Endothelial cell of umbilical vein (primary cell): Measurements from ENCODE around the gene SNHG17. TPM values are rescaled to one million over a fixed set of nuclear protein-coding genes. Genes with fewer than 3 reads are reported as not detected.

ENCODE experiments used
- BruUV-seq: library from RNA; stranded (reverse); fragments of 400-500 nt; replicated peaks from 2 replicates; lab custom pipeline; 2021; lab: Mats Ljungman, UMichigan
- CTCF ChIA-PET: fragments of 300-600, 350-600 bp; sonication (Branson Sonifier 250); formaldehyde crosslinking; loops from one replicate; lab custom pipeline; 2021; ENCODE audit warnings: antibody characterized with exemption, inconsistent platforms; lab: Charles Lee
- POLR2A ChIA-PET: fragments of 300-600, 350-600 bp; sonication (Branson Sonifier 250); formaldehyde crosslinking; loops from one replicate; lab custom pipeline; 2021; ENCODE audit warnings: antibody characterized with exemption, inconsistent platforms; lab: Charles Lee
- DNase-seq: peaks from one replicate; pipeline ENCODE4 v3.0.0-alpha.2; 2011; ENCODE audit warnings: low read depth, low spot score
- FAIRE-seq: peaks from 2 replicates; lab custom pipeline; 2011; peaks lifted over from hg19 to GRCh38; lab: Jason Lieb, UNC
- H2AFZ ChIP-seq: 2 replicates; pipeline ENCODE4 v1.6.0; 2012; ENCODE audit warnings: low read depth, low read length, control low read depth, inconsistent platforms
- H3K27ac ChIP-seq: 2 replicates; pipeline ENCODE4 v1.5.1; 2011; ENCODE audit warnings: low read depth, mild to moderate bottlenecking, control low read depth, low read length, moderate library complexity; ENCODE audit not compliant: insufficient read depth
- H3K27me3 ChIP-seq, 2 experiments: 2 replicates each; pipeline versions ENCODE4 v1.6.0 to v1.6.1; 2011; ENCODE audit warnings: low read length in 2 of 2, mixed read lengths in 1 of 2; ENCODE audit not compliant: control insufficient read depth in 2 of 2, insufficient read depth in 2 of 2
- H3K36me3 ChIP-seq, 2 experiments: 2 replicates in 1 of 2; 3 replicates in 1 of 2; pipeline ENCODE4 v1.5.1; 2011; ENCODE audit warnings: low read length in 2 of 2, mild to moderate bottlenecking in 1 of 2, moderate library complexity in 1 of 2; ENCODE audit not compliant: control insufficient read depth in 2 of 2, insufficient read depth in 2 of 2; ENCODE audit errors: extremely low read depth in 1 of 2
- H3K4me1 ChIP-seq: 3 replicates; pipeline ENCODE4 v1.5.1; 2011; ENCODE audit warnings: mild to moderate bottlenecking, low read length; ENCODE audit not compliant: control insufficient read depth, insufficient read depth; ENCODE audit errors: extremely low read depth
- H3K4me2 ChIP-seq: 2 replicates; pipeline ENCODE4 v1.6.1; 2011; ENCODE audit warnings: low read length, control low read depth, mixed read lengths; ENCODE audit not compliant: insufficient read depth
- H3K4me3 ChIP-seq, 3 experiments: fragments of 200-600 bp in 1 of 3; sonication (generic), shearing (Covaris generic) in 1 of 3; replicated peaks in 1 of 3; 2 replicates each; pipeline ENCODE4 v1.5.1; 2011 to 2016; ENCODE audit warnings: control low read depth in 3 of 3, low read length in 3 of 3, mild to moderate bottlenecking in 2 of 3, inconsistent platforms in 1 of 3, low read depth in 1 of 3, moderate library complexity in 1 of 3; ENCODE audit not compliant: insufficient read depth in 1 of 3
- H3K79me2 ChIP-seq: 2 replicates; pipeline ENCODE4 v1.6.0; 2012; ENCODE audit warnings: low read length, inconsistent platforms; ENCODE audit not compliant: control insufficient read depth, insufficient read depth
- H3K9ac ChIP-seq: replicated peaks from 2 replicates; pipeline ENCODE3; 2011; ENCODE audit warnings: low read length, control low read depth; ENCODE audit not compliant: insufficient read depth; ENCODE audit errors: extremely low read depth
- H3K9me1 ChIP-seq: replicated peaks from 3 replicates; pipeline ENCODE4 v1.6.0; 2011; ENCODE audit warnings: mild to moderate bottlenecking, low read length; ENCODE audit not compliant: control insufficient read depth, insufficient read depth; ENCODE audit errors: extremely low read depth
- H3K9me3 ChIP-seq: replicated peaks from 2 replicates; pipeline ENCODE4 v1.5.1; 2012; ENCODE audit warnings: low read length, inconsistent platforms; ENCODE audit not compliant: control insufficient read depth, insufficient read depth
- H4K20me1 ChIP-seq: replicated peaks from 2 replicates; pipeline ENCODE3; 2011; ENCODE audit warnings: mild to moderate bottlenecking, low read length; ENCODE audit not compliant: control insufficient read depth, insufficient read depth; ENCODE audit errors: extremely low read depth
- CTCF ChIP-seq, 2 donors: IDR thresholded peaks; 1 replicate in 1 of 2; 2 replicates in 1 of 2; pipeline ENCODE4 v1.5.1; 2011; ENCODE audit warnings: low read length in 2 of 2, mild to moderate bottlenecking in 2 of 2, moderate library complexity in 2 of 2, control low read depth in 1 of 2, inconsistent platforms in 1 of 2, low read depth in 1 of 2; ENCODE audit not compliant: insufficient read depth in 1 of 2; ENCODE audit errors: extremely low read depth in 1 of 2
- EZH2 ChIP-seq: IDR thresholded peaks from 2 replicates; pipeline ENCODE4 v1.6.1; 2012; ENCODE audit warnings: borderline replicate concordance, low read depth, mild to moderate bottlenecking, moderate library complexity, low read length, inconsistent platforms; ENCODE audit not compliant: severe bottlenecking
- FOS ChIP-seq: IDR thresholded peaks from 2 replicates; pipeline ENCODE4 v1.6.1; 2011; ENCODE audit warnings: mild to moderate bottlenecking, low read length, moderate library complexity, borderline replicate concordance; ENCODE audit not compliant: insufficient read depth
- GATA2 ChIP-seq: IDR thresholded peaks from 2 replicates; pipeline ENCODE4 v1.7.0; 2011; ENCODE audit warnings: low read depth, mild to moderate bottlenecking, moderate library complexity, mixed read lengths, low read length; ENCODE audit not compliant: insufficient read length, insufficient read depth
- JUN ChIP-seq: IDR thresholded peaks from 2 replicates; pipeline ENCODE4 v1.6.1; 2011; ENCODE audit warnings: borderline replicate concordance, low read depth; ENCODE audit not compliant: insufficient read length, insufficient read depth
- MAX ChIP-seq: IDR thresholded peaks from 2 replicates; pipeline ENCODE4 v1.6.1; 2011; ENCODE audit not compliant: insufficient read depth, insufficient read length
- MYC ChIP-seq: IDR thresholded peaks from one replicate; pipeline ENCODE4 v1.6.1; 2011; ENCODE audit warnings: mild to moderate bottlenecking, low read depth, low read length
- POLR2A ChIP-seq: IDR thresholded peaks from 2 replicates; pipeline ENCODE4 v1.6.1; 2012; ENCODE audit warnings: low read depth, mild to moderate bottlenecking, control low read depth, low read length
- POLR2AphosphoS5 ChIP-seq: IDR thresholded peaks from 2 replicates; pipeline ENCODE4 v1.6.1; 2012; ENCODE audit warnings: low read depth, mild to moderate bottlenecking, control low read depth, low read length, moderate library complexity; ENCODE audit not compliant: insufficient read depth
- dilution Hi-C: fragments of 300-500 bp; cut with MboI; formaldehyde crosslinking; loops from one replicate; pipeline ENCODE4 v1.15.0; 2019; ENCODE audit warnings: low sequenced_read_pairs; ENCODE audit not compliant: extremely low pct_ligation_motif_present
- intact Hi-C: fragments of 100-400 bp; cut with micrococcal nuclease; formaldehyde crosslinking; loops from one replicate; pipeline ENCODE4 v1.10.0; 2022
- polyA plus RNA-seq, 4 experiments: library from polyadenylated mRNA; depleted of rRNA in 3 of 4; stranded (reverse) in 3 of 4; unstranded in 1 of 4; fragments of >200 nt; gene quantifications; 2 replicates each; pipeline versions ENCODE4 v1.2.1 to v1.2.3, GENCODE V29; 2011 to 2012; ENCODE audit warnings: missing spikeins in 1 of 4
- total RNA-seq: library from RNA; stranded (reverse); gene quantifications from 2 replicates; pipeline ENCODE4 v1.2.3, GENCODE V29; 2021

SNHG17 gene
- total and polyA plus RNA-seq, 2 donors (not counting 3 experiments of a cell fraction or from before 2014, with no cell fraction given): 39.4 to 94.0 TPM

- dilution Hi-C loops: no loop called here
- H2AFZ ChIP-seq: no peak overlapping the region
- BruUV-seq: no TSS peak
Measured at GRCh38 chr20:38377039-38377685, 58.0 kb downstream of the SNHG17 start.

More at GRCh38 chr20:38377039-38377685, 58.0 kb downstream of the SNHG17 start:
- no peaks in the 10 kb centered on the region for H3K36me3 ChIP-seq
- H3K27ac ChIP-seq: no peak overlapping the region
- H3K9ac ChIP-seq: no peak overlapping the region
- FAIRE-seq (no peak), DNase-seq (no peak)
- POLR2A ChIA-PET: no interaction called here
- H3K4me1 ChIP-seq: no peaks in the 10 kb centered on the region
- TF ChIP-seq EZH2 (no peak), CTCF (IDR thresholded peaks at IDR 0.05; ENCODE audit: extremely low read depth in 1 of 2, insufficient read depth in 1 of 2, low read depth in 1 of 2, low read length in 2 of 2) (no peak), MYC (no peak), JUN (no peak), POLR2AphosphoS5 (no peak), POLR2A (no peak), GATA2 (no peak), MAX (no peak), FOS (no peak)
- intact Hi-C loops: no loop called here
- no peaks in the 10 kb centered on the region for H4K20me1 ChIP-seq
- peaks cover 10 to 16% of the 10 kb centered on the region in 2 experiments for H3K27me3 ChIP-seq
- no peak overlapping the region for H3K4me3 ChIP-seq
- H3K4me2 ChIP-seq: no peak overlapping the region
- H3K9me3 ChIP-seq: no peaks in the 10 kb centered on the region
- CTCF ChIA-PET: interaction anchor here (2.2 to 5.8 kb wide), 2 partner anchors 21 to 31 kb away, joined by 8 to 27 read pairs; no protein-coding TSS in a partner anchor
- H3K9me1 ChIP-seq: no peaks in the 10 kb centered on the region
- no peaks in the 10 kb centered on the region for H3K79me2 ChIP-seq
